Ovary (tissue), 9 donors: ENCODE data around the gene SUMO1. TPM values are rescaled to one million over a fixed set of nuclear protein-coding genes. Genes with fewer than 3 reads are reported as not detected.

Experiments
- DNase-seq, 5 donors: peaks; one replicate each; pipeline ENCODE4 v3.0.0-alpha.2; 2019 to 2020
- H3K27ac ChIP-seq, 2 donors: fragments of 200-600 bp; one replicate each; pipeline versions ENCODE4 v1.5.1 to v1.8.0; 2019 to 2022
- H3K27me3 ChIP-seq: fragments of 200-600 bp; one replicate; pipeline ENCODE4 v1.8.0; 2022
- H3K36me3 ChIP-seq: fragments of 200-600 bp; sonication (generic); one replicate; pipeline ENCODE4 v1.5.1; 2019
- H3K4me1 ChIP-seq: one replicate; pipeline ENCODE4 v1.8.1; 2013; ENCODE audit warnings: mild to moderate bottlenecking, moderate library complexity; ENCODE audit not compliant: insufficient read depth
- H3K4me3 ChIP-seq: fragments of 200-600 bp; sonication (generic); one replicate; pipeline ENCODE4 v1.5.1; 2017
- H3K9me3 ChIP-seq, 2 donors: fragments of 200-600 bp in 1 of 2; sonication (generic) in 1 of 2; one replicate each; pipeline versions ENCODE4 v1.5.1 to v1.8.1; 2013 to 2019; ENCODE audit warnings: mild to moderate bottlenecking in 1 of 2, moderate library complexity in 1 of 2
- EP300 ChIP-seq: sonication (generic); formaldehyde crosslinking; IDR thresholded peaks from one replicate; pipeline ENCODE4 v1.6.1; 2017; ENCODE audit warnings: antibody characterized with exemption
- POLR2A ChIP-seq: fragments of 450-650 bp; IDR thresholded peaks from one replicate; pipeline ENCODE4 v1.6.1; 2017; ENCODE audit warnings: antibody characterized with exemption, mild to moderate bottlenecking, moderate library complexity
- WGBS, 3 donors: extraction: QIAGEN DNeasy Blood & Tissue Kit in 1 of 3; methylation state at CpG; one replicate each; pipeline versions ENCODE4 v1.1.5 to v1.1.7; 2013 to 2017; 5-methylcytosine and 5-hydroxymethylcytosine counted together
- intact Hi-C, 4 donors: fragments of 100-400 bp; cut with DNase I; formaldehyde crosslinking; loops; one replicate each; pipeline versions ENCODE4 v1.11.0 to v1.15.1; 2022 to 2023
- polyA plus RNA-seq, 2 donors: library from polyadenylated mRNA; stranded (reverse); fragments of 200-250 nt in 1 of 2; fragments of 350-450 nt in 1 of 2; fragmentation: Illumina TruSeq in 1 of 2; extraction: RNeasy Lipid Tissue Mini Kit (QIAGEN cat#74804) in 1 of 2; gene quantifications; one replicate each; pipeline ENCODE4 v1.2.3, GENCODE V29; 2013 to 2014
- total RNA-seq, 7 donors: library from RNA; depleted of rRNA in 2 of 7; stranded (reverse); fragments of >200 nt in 2 of 7; fragmentation: NEBNext Ultra II Directional in 3 of 7; extraction: Animal tissue kit (Norgen Biotek cat#: 25700) in 3 of 7; gene quantifications; one replicate each; pipeline versions ENCODE4 v1.1.0 to v1.2.4, GENCODE V29; 2016 to 2023
- TF ChIP-seq, protein P1 (sequence below), 3 donors: fragments of 450-650 bp in 2 of 3; fragments of 200-600 bp in 1 of 3; IDR thresholded peaks; one replicate each; pipeline versions ENCODE4 v1.5.1 to v1.8.0; 2016 to 2022; ENCODE audit warnings: antibody characterized with exemption in 3 of 3, mild to moderate bottlenecking in 1 of 3
- donor health status: DM: no; HTN: no; CAD: no; lungs with moderate emphysema.
- donor health status: DM: no; HTN: no; CAD: no.
- donor health status: Bipolar disorder and iron deficiency.
- donor health status: DM: yes; HTN: yes; CAD: no.
- donor health status: DM: no; HTN: no; CAD: no.
- donor health status: DM: yes; HTN: yes; CAD: no.

Gene SUMO1
- total and polyA plus RNA-seq, 9 donors, result 41.7 to 97.0 (median 67.1) TPM

- intact Hi-C loops, result no loop called here
- H3K27me3 ChIP-seq, result no peaks in the 10 kb centered on the region
- no peaks in the 10 kb centered on the region for H3K4me1 ChIP-seq
- H3K36me3 ChIP-seq, result no peaks in the 10 kb centered on the region
- WGBS, 3 donors, result 62 to 76% (median 63%) methylated on average over 2 of the region's 2 CpGs
- TF ChIP-seq EP300, result no peak
- TF ChIP-seq, protein P1, sequence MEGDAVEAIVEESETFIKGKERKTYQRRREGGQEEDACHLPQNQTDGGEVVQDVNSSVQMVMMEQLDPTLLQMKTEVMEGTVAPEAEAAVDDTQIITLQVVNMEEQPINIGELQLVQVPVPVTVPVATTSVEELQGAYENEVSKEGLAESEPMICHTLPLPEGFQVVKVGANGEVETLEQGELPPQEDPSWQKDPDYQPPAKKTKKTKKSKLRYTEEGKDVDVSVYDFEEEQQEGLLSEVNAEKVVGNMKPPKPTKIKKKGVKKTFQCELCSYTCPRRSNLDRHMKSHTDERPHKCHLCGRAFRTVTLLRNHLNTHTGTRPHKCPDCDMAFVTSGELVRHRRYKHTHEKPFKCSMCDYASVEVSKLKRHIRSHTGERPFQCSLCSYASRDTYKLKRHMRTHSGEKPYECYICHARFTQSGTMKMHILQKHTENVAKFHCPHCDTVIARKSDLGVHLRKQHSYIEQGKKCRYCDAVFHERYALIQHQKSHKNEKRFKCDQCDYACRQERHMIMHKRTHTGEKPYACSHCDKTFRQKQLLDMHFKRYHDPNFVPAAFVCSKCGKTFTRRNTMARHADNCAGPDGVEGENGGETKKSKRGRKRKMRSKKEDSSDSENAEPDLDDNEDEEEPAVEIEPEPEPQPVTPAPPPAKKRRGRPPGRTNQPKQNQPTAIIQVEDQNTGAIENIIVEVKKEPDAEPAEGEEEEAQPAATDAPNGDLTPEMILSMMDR (IDR thresholded peaks at IDR 0.05), result no peak
- no peaks in the 10 kb centered on the region for H3K9me3 ChIP-seq
- no peak overlapping the region for H3K27ac ChIP-seq
- H3K4me3 ChIP-seq, result no peak overlapping the region
- DNase-seq, result no peak
Observed at GRCh38 chr2:202184557-202184956, 53.8 kb downstream of the SUMO1 start.

DNA sequence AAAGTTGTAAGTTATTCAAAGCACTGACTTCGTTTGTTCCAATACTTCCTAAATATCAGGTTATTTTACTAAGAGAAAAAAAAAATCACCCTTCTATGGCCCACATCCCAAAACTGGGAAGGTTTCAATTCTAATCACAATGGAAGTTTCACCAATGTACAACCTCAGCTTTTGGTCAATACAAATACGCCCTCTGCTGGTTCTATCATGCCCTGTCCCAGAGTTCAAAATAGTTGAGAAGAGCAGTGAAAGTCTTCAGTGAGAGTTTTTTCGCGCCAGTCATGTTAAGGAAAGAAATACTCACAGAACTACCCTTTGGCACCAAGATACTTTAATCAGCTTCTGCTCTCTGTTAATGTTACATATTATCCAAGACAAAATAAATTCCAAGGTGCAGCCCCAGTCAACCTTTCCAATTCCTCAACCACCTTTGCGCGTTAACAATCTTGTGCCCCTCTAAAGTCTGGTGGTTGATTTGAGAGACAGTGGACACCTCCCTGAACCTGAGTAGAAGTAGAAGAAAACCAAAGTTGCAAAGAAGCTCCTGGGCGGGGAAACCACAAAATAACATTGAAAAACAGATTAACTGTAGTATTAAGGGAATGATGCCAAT, 59.9 kb downstream of the SUMO1 start:
- intact Hi-C loops, result loop anchor here in 3 of 4 donors (5.0 to 10.0 kb wide), 4 partner anchors 141 to 381 kb away; no protein-coding TSS in a partner anchor
- Histone ChIP-seq H3K27ac (no peak overlapping the region), H3K36me3 (no peaks in the 10 kb centered on the region), H3K9me3 (no peaks in the 10 kb centered on the region), H3K27me3 (no peaks in the 10 kb centered on the region), H3K4me3 (no peak overlapping the region), H3K4me1 (no peaks in the 10 kb centered on the region)
- 32 to 37% (median 33%) methylated on average over 7 of the region's 7 CpGs for WGBS, 3 donors
- DNase-seq, result peak in 4 of 5 donors; percentile 44 to 77 (median 48)
- TF ChIP-seq EP300, result no peak
- TF ChIP-seq, protein P1 (IDR thresholded peaks at IDR 0.05), result peak; percentile 51 to 78 (median 71)

- H3K27me3 ChIP-seq, result no peaks in the 10 kb centered on the region
- TF ChIP-seq EP300, result no peak
- TF ChIP-seq, protein P1 (IDR thresholded peaks at IDR 0.05), result no peak
- TF ChIP-seq POLR2A, result no peak
- intact Hi-C loops, result loop anchor here (5.0 to 10.0 kb wide), 4 partner anchors 135 to 318 kb away; no protein-coding TSS in a partner anchor
Observed at GRCh38 chr2:202172439-202173211, 65.8 kb downstream of the SUMO1 start.

DNA sequence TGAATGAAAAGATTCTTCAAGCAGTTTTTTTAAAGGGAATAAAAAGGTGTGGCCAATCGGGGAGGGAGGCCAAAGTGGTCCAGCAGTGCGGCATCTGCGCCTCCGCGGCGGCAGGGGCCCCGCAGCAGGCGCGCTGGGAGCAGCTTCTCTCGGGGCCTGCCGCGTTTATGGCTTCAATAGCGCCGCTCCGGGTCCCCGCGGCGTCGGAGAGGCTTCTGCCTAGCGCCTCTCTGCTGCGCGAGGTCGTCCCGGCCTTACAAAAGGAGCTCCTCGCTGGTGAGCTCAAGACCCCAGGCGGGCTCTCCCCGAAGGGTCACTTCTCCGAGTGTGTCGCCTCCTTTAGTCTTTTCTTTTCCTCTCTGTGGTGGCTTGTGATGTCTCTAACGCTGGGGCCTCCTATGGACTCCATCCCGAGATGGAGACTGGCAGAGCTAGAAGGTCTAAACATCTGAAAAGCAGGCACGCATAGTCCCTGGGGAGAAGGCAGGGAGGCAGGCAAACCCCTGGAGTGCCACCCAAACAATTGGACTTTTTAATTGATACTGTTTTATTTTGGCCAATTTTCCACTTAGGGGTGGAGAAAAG, 67.1 kb downstream of the SUMO1 start:
- TF ChIP-seq POLR2A, result no peak
- TF ChIP-seq, protein P1 (IDR thresholded peaks at IDR 0.05), result no peak
- TF ChIP-seq EP300, result no peak
- Histone ChIP-seq H3K36me3 (no peaks in the 10 kb centered on the region), H3K4me3 (no peak overlapping the region), H3K4me1 (peaks cover 3% of the 10 kb centered on the region), H3K27me3 (no peaks in the 10 kb centered on the region), H3K9me3 (no peaks in the 10 kb centered on the region), H3K27ac (no peak overlapping the region)
- peak in 4 of 5 donors; percentile 13 to 51 (median 31) for DNase-seq
- 40 to 50% (median 41%) methylated on average over 32 of the region's 32 CpGs for WGBS, 3 donors
- intact Hi-C loops, result loop anchor here (5.0 to 10.0 kb wide), 4 partner anchors 134 to 317 kb away; no protein-coding TSS in a partner anchor

More at GRCh38 chr2:202172439-202173211, 65.8 kb downstream of the SUMO1 start:
- 21 to 28% (median 27%) methylated on average over 6 of the region's 6 CpGs for WGBS, 3 donors
- H3K4me1 ChIP-seq, result peaks cover 3% of the 10 kb centered on the region
- no peak overlapping the region for H3K4me3 ChIP-seq
- no peaks in the 10 kb centered on the region for H3K9me3 ChIP-seq
- peak in 1 of 5 donors; percentile 14 for DNase-seq
- H3K27ac ChIP-seq, result peak overlapping the region in 1 of 2 donors; percentile 8
- no peaks in the 10 kb centered on the region for H3K36me3 ChIP-seq
